OCI-LY3 (cell line): ENCODE results near the gene OR2AE1.

Experiments
- H2AFZ ChIP-seq: fragments of 200-600, 300-600 bp; shearing (Covaris generic); 2 replicates; pipeline ENCODE4 v1.6.0; 2014; ENCODE audit warnings: antibody characterized with exemption, low read depth, low read length
- H3K27ac ChIP-seq: fragments of 200-600, 300-600 bp; sonication (generic); 2 replicates; pipeline ENCODE4 v1.5.1; 2014; ENCODE audit warnings: mild to moderate bottlenecking, low read length, moderate library complexity, mixed read lengths
- H3K27me3 ChIP-seq: fragments of 200-600, 300-600 bp; sonication (generic); 2 replicates; pipeline ENCODE4 v1.6.1; 2014; ENCODE audit warnings: low read depth, low read length, mixed read lengths
- H3K36me3 ChIP-seq: fragments of 200-600, 300-600 bp; sonication (generic); replicated peaks from 2 replicates; pipeline ENCODE3; 2014; ENCODE audit warnings: low read depth, low read length, mixed read lengths
- H3K4me1 ChIP-seq: fragments of 300-600, 200-600 bp; sonication (generic); 2 replicates; pipeline ENCODE4 v1.6.1; 2014; ENCODE audit warnings: low read length, mixed read lengths
- H3K4me2 ChIP-seq: fragments of 200-600, 300-600 bp; sonication (generic); 2 replicates; pipeline ENCODE4 v1.6.1; 2014; ENCODE audit warnings: low read length, mixed read lengths
- H3K4me3 ChIP-seq: fragments of 300-600, 200-600 bp; sonication (generic); 2 replicates; pipeline ENCODE4 v1.5.1; 2014; ENCODE audit warnings: antibody characterized with exemption, mild to moderate bottlenecking, low read length, moderate library complexity
- H3K79me2 ChIP-seq: fragments of 300-600, 200-600 bp; shearing (Covaris generic); 2 replicates; pipeline ENCODE4 v1.6.1; 2014; ENCODE audit warnings: mild to moderate bottlenecking, low read length, mixed read lengths
- H3K9ac ChIP-seq: fragments of 300-600, 200-600 bp; shearing (Covaris generic); 2 replicates; pipeline ENCODE4 v1.6.0; 2014; ENCODE audit warnings: mild to moderate bottlenecking, low read length, moderate library complexity
- H3K9me3 ChIP-seq: fragments of 200-600, 300-600 bp; shearing (Covaris generic); 2 replicates; pipeline ENCODE4 v1.6.1; 2014; ENCODE audit warnings: low read length, mixed read lengths; ENCODE audit not compliant: insufficient read depth
- H4K20me1 ChIP-seq: fragments of 200-600, 300-600 bp; sonication (generic); 2 replicates; pipeline ENCODE4 v1.6.1; 2016; ENCODE audit warnings: low read length, mixed read lengths; ENCODE audit not compliant: insufficient read depth
- CTCF ChIP-seq: fragments of 200-600, 300-600 bp; sonication (generic); IDR thresholded peaks from 2 replicates; pipeline ENCODE4 v1.5.1; 2014; ENCODE audit warnings: antibody characterized with exemption, low read length, low read depth
- EZH2phosphoT487 ChIP-seq: fragments of 200-600 bp; shearing (Covaris generic); IDR thresholded peaks from 2 replicates; pipeline ENCODE4 v1.6.1; 2018; ENCODE audit warnings: antibody characterized with exemption, mixed run types, low read depth

OR2AE1 gene

GRCh38 chr7:99831595-99831994, 45.2 kb downstream of the OR2AE1 start:
- Histone ChIP-seq H3K4me2 (no peak overlapping the region), H3K36me3 (no peaks in the 10 kb centered on the region), H3K9me3 (no peaks in the 10 kb centered on the region), H3K27me3 (peaks cover 22% of the 10 kb centered on the region), H3K27ac (no peak overlapping the region), H4K20me1 (no peaks in the 10 kb centered on the region), H2AFZ (no peak overlapping the region), H3K79me2 (no peaks in the 10 kb centered on the region), H3K4me1 (no peaks in the 10 kb centered on the region), H3K9ac (no peak overlapping the region), H3K4me3 (no peak overlapping the region)
- TF ChIP-seq CTCF = no peak
- TF ChIP-seq EZH2phosphoT487 = no peak

GRCh38 chr7:99829524-99830160, 47.2 kb downstream of the OR2AE1 start:
- TF ChIP-seq EZH2phosphoT487 = no peak
- no peak for TF ChIP-seq CTCF
- Histone ChIP-seq H3K9me3 (no peaks in the 10 kb centered on the region), H4K20me1 (no peaks in the 10 kb centered on the region), H3K4me3 (no peak overlapping the region), H3K27me3 (peaks cover 41% of the 10 kb centered on the region), H3K27ac (no peak overlapping the region), H3K4me1 (no peaks in the 10 kb centered on the region), H3K9ac (no peak overlapping the region), H2AFZ (no peak overlapping the region), H3K4me2 (no peak overlapping the region), H3K36me3 (no peaks in the 10 kb centered on the region), H3K79me2 (no peaks in the 10 kb centered on the region)

GRCh38 chr7:99828811-99829210, 48.0 kb downstream of the OR2AE1 start:
- H3K9ac ChIP-seq = no peak overlapping the region
- TF ChIP-seq EZH2phosphoT487 = no peak
- no peak for TF ChIP-seq CTCF
- no peak overlapping the region for H3K4me3 ChIP-seq
- H3K9me3 ChIP-seq = no peaks in the 10 kb centered on the region
- H3K79me2 ChIP-seq = no peaks in the 10 kb centered on the region
- H3K4me1 ChIP-seq = no peaks in the 10 kb centered on the region
- H3K36me3 ChIP-seq = no peaks in the 10 kb centered on the region
- no peaks in the 10 kb centered on the region for H4K20me1 ChIP-seq
- H3K27ac ChIP-seq = no peak overlapping the region
- peaks cover 50% of the 10 kb centered on the region for H3K27me3 ChIP-seq
- no peak overlapping the region for H2AFZ ChIP-seq
- no peak overlapping the region for H3K4me2 ChIP-seq

- H3K9me3 ChIP-seq = no peaks in the 10 kb centered on the region
- H3K4me2 ChIP-seq = no peak overlapping the region
- peaks cover 55% of the 10 kb centered on the region for H3K27me3 ChIP-seq
- no peaks in the 10 kb centered on the region for H3K4me1 ChIP-seq
- H2AFZ ChIP-seq = no peak overlapping the region
- no peaks in the 10 kb centered on the region for H4K20me1 ChIP-seq
- TF ChIP-seq CTCF = no peak
- no peak for TF ChIP-seq EZH2phosphoT487
- H3K9ac ChIP-seq = no peak overlapping the region
- no peaks in the 10 kb centered on the region for H3K79me2 ChIP-seq
- H3K4me3 ChIP-seq = no peak overlapping the region
- no peak overlapping the region for H3K27ac ChIP-seq
- no peaks in the 10 kb centered on the region for H3K36me3 ChIP-seq
Observed at GRCh38 chr7:99827040-99827778, 49.6 kb downstream of the OR2AE1 start.
